ENCODE measurements around the gene FGGY.
"Not testable (repeated sequence)": the region's sequence is repeated elsewhere in the genome, so short reads cannot be mapped to it uniquely, and the experiment has no call there.

The FGGY gene

GRCh38 chr1:59468828-59469428, 172.0 kb downstream of the FGGY start:
- no peak for TF ChIP-seq CTCF (IDR thresholded peaks at IDR 0.05; ENCODE audit: control extremely low read depth, extremely low read depth, low read depth, missing control alignments)
- ChIA-PET POLR2A (no interaction called here), CTCF (interaction anchor here (1.0 to 1.1 kb wide), 2 partner anchors 8 to 11 kb away, joined by 3 read pairs; no protein-coding TSS in a partner anchor)
- DNase-seq (ENCODE audit: extremely low spot score) = no peak

GRCh38 chr1:59471991-59472570, 175.2 kb downstream of the FGGY start:
- DNase-seq (ENCODE audit: extremely low spot score); POLR2A ChIA-PET; CTCF ChIA-PET: not testable (repeated sequence)

- POLR2A ChIA-PET = no interaction called here
- DNase-seq (ENCODE audit: extremely low spot score) = no peak
- no peak for TF ChIP-seq CTCF (IDR thresholded peaks at IDR 0.05; ENCODE audit: control extremely low read depth, extremely low read depth, low read depth, missing control alignments)
- CTCF ChIA-PET = no interaction called here
Observed at GRCh38 chr1:59473831-59474230, 176.9 kb downstream of the FGGY start.

GRCh38 chr1:59474496-59474895, 177.6 kb downstream of the FGGY start:
- POLR2A ChIA-PET = no interaction called here

GRCh38 chr1:59475737-59476136, 178.8 kb downstream of the FGGY start:
- TF ChIP-seq CTCF (IDR thresholded peaks at IDR 0.05; ENCODE audit: control extremely low read depth, extremely low read depth, low read depth, missing control alignments) = no peak
- ChIA-PET POLR2A (no interaction called here), CTCF (interaction anchor here (1.6 kb wide), 1 partner anchor 11 kb away, joined by 4 read pairs; no protein-coding TSS in a partner anchor)
- DNase-seq (ENCODE audit: extremely low spot score) = no peak

More at GRCh38 chr1:59474496-59474895, 177.6 kb downstream of the FGGY start:
- no peak for DNase-seq (ENCODE audit: extremely low spot score)
- no peak for TF ChIP-seq CTCF (IDR thresholded peaks at IDR 0.05; ENCODE audit: control extremely low read depth, extremely low read depth, low read depth, missing control alignments)
- CTCF ChIA-PET = no interaction called here

- ChIA-PET POLR2A (no interaction called here), CTCF (interaction anchor here (1.3 to 1.6 kb wide), 2 partner anchors 9 to 10 kb away, joined by 3 to 4 read pairs; no protein-coding TSS in a partner anchor)
- no peak for TF ChIP-seq CTCF (IDR thresholded peaks at IDR 0.05; ENCODE audit: control extremely low read depth, extremely low read depth, low read depth, missing control alignments)
- no peak for DNase-seq (ENCODE audit: extremely low spot score)
Observed at GRCh38 chr1:59477286-59477685, 180.4 kb downstream of the FGGY start.

- no peak for DNase-seq (ENCODE audit: extremely low spot score)
- POLR2A ChIA-PET = no interaction called here
- no peak for TF ChIP-seq CTCF (IDR thresholded peaks at IDR 0.05; ENCODE audit: control extremely low read depth, extremely low read depth, low read depth, missing control alignments)
- CTCF ChIA-PET = interaction anchor here (1.3 kb wide), 1 partner anchor 10 kb away, joined by 3 read pairs; no protein-coding TSS in a partner anchor
Observed at GRCh38 chr1:59477867-59478266, 181.0 kb downstream of the FGGY start.
